Tibial artery (tissue), 4 donors: ENCODE results near the gene KLHL5.

Experiments
- DNase-seq, 2 donors: peaks; one replicate each; pipeline ENCODE4 v3.0.0-alpha.2; 2019
- H3K27ac ChIP-seq, 2 donors: fragments of 200-600 bp; sonication (generic) in 1 of 2; 1 replicate in 1 of 2; 2 replicates in 1 of 2; pipeline ENCODE4 v1.5.1; 2018 to 2019; ENCODE audit warnings: mild to moderate bottlenecking in 1 of 2
- H3K27me3 ChIP-seq, 2 donors: fragments of 200-600 bp; sonication (generic) in 1 of 2; one replicate each; pipeline versions ENCODE4 v1.5.1 to v1.6.0; 2016 to 2019
- H3K36me3 ChIP-seq, 3 donors: fragments of 200-600 bp; sonication (generic) in 2 of 3; one replicate each; pipeline ENCODE4 v1.5.1; 2016 to 2019; ENCODE audit warnings: mild to moderate bottlenecking in 2 of 3
- H3K4me1 ChIP-seq, 4 donors: fragments of 200-600 bp; sonication (generic) in 2 of 4; 1 replicate in 3 of 4; 2 replicates in 1 of 4; pipeline ENCODE4 v1.5.1; 2016 to 2019
- H3K4me3 ChIP-seq, 2 donors: fragments of 200-600 bp; sonication (generic) in 1 of 2; 1 replicate in 1 of 2; 2 replicates in 1 of 2; pipeline ENCODE4 v1.5.1; 2018 to 2019; ENCODE audit warnings: mild to moderate bottlenecking in 2 of 2
- H3K9me3 ChIP-seq, 3 donors: fragments of 200-600 bp; sonication (generic) in 1 of 3; one replicate each; pipeline ENCODE4 v1.5.1; 2016 to 2019
- CTCF ChIP-seq, 2 experiments: fragments of 200-600 bp in 1 of 2; fragments of 450-650 bp in 1 of 2; IDR thresholded peaks; one replicate each; pipeline ENCODE4 v1.5.1; 2017 to 2019; ENCODE audit warnings: antibody characterized with exemption in 2 of 2, mild to moderate bottlenecking in 1 of 2, moderate library complexity in 1 of 2
- intact Hi-C: fragments of 100-400 bp; cut with DNase I; formaldehyde crosslinking; loops from one replicate; pipeline ENCODE4 v1.15.0; 2023; ENCODE audit warnings: low total_unique reads

Gene KLHL5

DNA sequence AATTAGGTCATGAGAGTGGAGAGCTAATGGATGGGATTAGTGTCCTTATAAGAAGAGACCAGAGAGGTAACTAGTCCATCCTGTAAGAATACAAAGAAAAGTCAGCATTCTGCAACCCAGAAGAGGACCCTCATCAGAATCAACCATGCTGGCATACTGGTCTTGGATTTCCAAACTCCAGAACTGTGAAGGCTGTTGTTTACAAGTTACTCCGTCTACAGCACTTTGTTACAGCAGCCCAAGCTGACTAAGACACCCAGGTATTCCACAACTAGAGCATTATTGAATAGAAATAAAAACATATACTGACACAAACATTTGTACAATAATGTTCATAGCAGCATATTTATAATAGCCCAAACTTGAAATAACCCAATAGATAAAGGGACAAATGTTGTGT lies 39.0 kb upstream of the KLHL5 start:
- TF ChIP-seq CTCF (IDR thresholded peaks at IDR 0.05), result no peak
- Histone ChIP-seq H3K36me3 (no peaks in the 10 kb centered on the region), H3K27ac (no peak overlapping the region), H3K4me3 (no peak overlapping the region), H3K4me1 (no peaks in the 10 kb centered on the region), H3K9me3 (no peaks in the 10 kb centered on the region), H3K27me3 (peaks cover 0 to 5% of the 10 kb centered on the region in 2 donors)
- intact Hi-C loops, result no loop called here
- no peak for DNase-seq

- Histone ChIP-seq H3K27me3 (peaks cover 0 to 5% of the 10 kb centered on the region in 2 donors), H3K27ac (no peak overlapping the region), H3K9me3 (no peaks in the 10 kb centered on the region), H3K36me3 (no peaks in the 10 kb centered on the region), H3K4me3 (no peak overlapping the region), H3K4me1 (no peaks in the 10 kb centered on the region)
- DNase-seq, result no peak
- TF ChIP-seq CTCF (IDR thresholded peaks at IDR 0.05), result no peak
- intact Hi-C loops, result no loop called here
Observed at GRCh38 chr4:39024311-39024865, 37.6 kb upstream of the KLHL5 start.

- H3K27ac ChIP-seq, result no peak overlapping the region
- no peak for DNase-seq
Observed at GRCh38 chr4:39025552-39026085, 36.4 kb upstream of the KLHL5 start.

DNA sequence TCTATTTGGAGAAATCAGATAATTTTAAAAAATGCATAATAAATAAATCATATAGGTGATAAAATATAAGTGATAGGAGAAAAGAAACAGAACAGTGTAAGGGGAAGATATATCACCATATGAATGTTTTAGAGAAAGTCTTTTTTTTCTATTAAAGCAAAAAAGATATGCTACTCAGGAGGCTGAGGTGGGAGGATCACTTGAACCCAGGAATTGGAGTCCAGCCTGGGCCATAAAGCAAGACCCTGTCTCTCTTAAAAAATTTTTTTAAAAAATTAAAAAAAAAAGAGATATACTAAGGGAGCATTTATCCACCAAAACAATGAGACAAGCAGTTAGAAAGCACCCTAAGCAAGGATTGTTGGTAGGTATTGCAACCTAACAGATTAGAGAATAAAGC lies 35.9 kb upstream of the KLHL5 start:
- no peaks in the 10 kb centered on the region for H3K36me3 ChIP-seq
- no peak for DNase-seq
- H3K9me3 ChIP-seq, result no peaks in the 10 kb centered on the region
- H3K27me3 ChIP-seq, result peaks cover 0 to 5% of the 10 kb centered on the region in 2 donors
- H3K27ac ChIP-seq, result no peak overlapping the region
- H3K4me3 ChIP-seq, result no peak overlapping the region
- intact Hi-C loops, result no loop called here
- no peaks in the 10 kb centered on the region for H3K4me1 ChIP-seq
- TF ChIP-seq CTCF (IDR thresholded peaks at IDR 0.05), result no peak

More at GRCh38 chr4:39025552-39026085, 36.4 kb upstream of the KLHL5 start:
- intact Hi-C loops, result no loop called here
- no peak for TF ChIP-seq CTCF (IDR thresholded peaks at IDR 0.05)
- Histone ChIP-seq H3K4me3 (no peak overlapping the region), H3K36me3 (no peaks in the 10 kb centered on the region), H3K9me3 (no peaks in the 10 kb centered on the region), H3K4me1 (no peaks in the 10 kb centered on the region), H3K27me3 (peaks cover 0 to 5% of the 10 kb centered on the region in 2 donors)

DNA sequence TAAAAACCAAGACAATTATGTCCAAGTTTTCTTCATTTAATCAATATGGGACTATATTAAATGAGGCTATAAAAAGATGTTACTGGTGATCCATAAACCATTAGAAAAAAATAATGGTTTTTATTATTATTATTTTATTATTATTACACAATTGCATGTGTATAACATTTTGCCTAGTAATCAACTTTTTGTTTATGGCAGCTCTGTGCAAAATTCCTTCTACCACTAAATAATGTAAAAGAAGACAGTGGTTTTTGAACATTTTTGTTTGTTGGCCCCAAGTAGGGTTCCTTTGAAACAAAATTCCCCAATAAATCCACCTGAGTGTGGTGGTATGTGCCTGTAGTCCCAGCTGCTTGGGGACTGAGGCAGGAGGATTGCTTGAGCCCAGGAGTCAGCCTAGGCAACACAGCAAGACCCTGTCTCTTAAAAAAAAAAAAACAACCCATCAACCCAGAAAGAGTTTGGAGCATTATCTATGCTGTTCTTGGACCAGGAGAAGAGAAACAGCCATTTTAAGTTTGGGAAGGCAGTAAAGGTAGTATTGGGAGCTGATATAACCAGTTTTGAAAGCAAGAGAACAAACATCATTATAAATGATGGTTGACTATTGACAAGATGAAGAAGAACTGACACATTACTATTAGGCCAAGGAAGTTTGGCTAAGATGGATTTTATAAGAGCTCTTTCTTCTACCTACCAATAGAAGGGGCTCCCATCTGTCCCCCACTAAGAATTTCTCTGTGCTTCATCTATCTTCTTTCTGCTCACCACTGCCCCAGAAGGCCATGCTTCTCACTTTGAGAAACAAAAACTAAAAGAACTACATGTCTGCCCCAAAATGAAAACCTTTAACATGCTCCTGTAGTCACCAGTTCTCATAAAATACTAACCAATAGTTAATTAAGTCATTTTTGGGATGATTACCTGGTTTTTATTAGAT lies 32.0 kb upstream of the KLHL5 start:
- H3K4me3 ChIP-seq, result no peak overlapping the region

More for the DNA sequence above, 32.0 kb upstream of the KLHL5 start:
- TF ChIP-seq CTCF (IDR thresholded peaks at IDR 0.05), result no peak
- H3K27ac ChIP-seq, result no peak overlapping the region
- no peaks in the 10 kb centered on the region for H3K9me3 ChIP-seq
- H3K27me3 ChIP-seq, result no peaks in the 10 kb centered on the region
- DNase-seq, result no peak
- intact Hi-C loops, result no loop called here
- no peaks in the 10 kb centered on the region for H3K4me1 ChIP-seq
- H3K36me3 ChIP-seq, result no peaks in the 10 kb centered on the region
